Esophagus muscularis mucosa (tissue), 4 donors: ENCODE measurements around the gene ANGPT4. TPM values are rescaled to one million over a fixed set of nuclear protein-coding genes. Genes with fewer than 3 reads are reported as not detected.

Source experiments
- DNase-seq: peaks from one replicate; pipeline ENCODE4 v3.0.0-alpha.2; 2017; ENCODE audit errors: extremely low spot score
- H3K27ac ChIP-seq, 4 donors: fragments of 200-600 bp; sonication (generic); replicated peaks in 1 of 4; 1 replicate in 3 of 4; 2 replicates in 1 of 4; pipeline ENCODE4 v1.5.1; 2016 to 2019; ENCODE audit warnings: mild to moderate bottlenecking in 1 of 4
- H3K27me3 ChIP-seq, 4 donors: fragments of 200-600 bp; sonication (generic); one replicate each; pipeline versions ENCODE4 v1.5.1 to v1.6.0; 2016 to 2019
- H3K36me3 ChIP-seq, 4 donors: fragments of 200-600 bp; sonication (generic); one replicate each; pipeline ENCODE4 v1.5.1; 2016 to 2019
- H3K4me1 ChIP-seq, 4 donors: fragments of 200-600 bp; sonication (generic); one replicate each; pipeline ENCODE4 v1.5.1; 2016 to 2019
- H3K4me3 ChIP-seq, 4 donors: fragments of 200-600 bp; sonication (generic); 1 replicate in 2 of 4; 2 replicates in 2 of 4; pipeline ENCODE4 v1.5.1; 2016 to 2019; ENCODE audit warnings: mild to moderate bottlenecking in 4 of 4, moderate library complexity in 1 of 4
- H3K9me3 ChIP-seq, 4 donors: fragments of 200-600 bp; sonication (generic); 1 replicate in 3 of 4; 2 replicates in 1 of 4; pipeline ENCODE4 v1.5.1; 2016 to 2019
- EP300 ChIP-seq: sonication (generic); formaldehyde crosslinking; IDR thresholded peaks from one replicate; pipeline ENCODE4 v1.6.1; 2017; ENCODE audit warnings: antibody characterized with exemption
- POLR2A ChIP-seq: fragments of 450-650 bp; IDR thresholded peaks from one replicate; pipeline ENCODE4 v1.6.1; 2017; ENCODE audit warnings: antibody characterized with exemption, moderate library complexity, mild to moderate bottlenecking, low read depth
- POLR2AphosphoS5 ChIP-seq, 2 donors: sonication (generic); formaldehyde crosslinking; IDR thresholded peaks; one replicate each; pipeline ENCODE4 v1.6.1; 2017; ENCODE audit warnings: antibody characterized with exemption in 2 of 2
- WGBS: methylation state at CpG from one replicate; pipeline ENCODE4 v1.1.5; 2018; 5-methylcytosine and 5-hydroxymethylcytosine counted together
- intact Hi-C: fragments of 100-400 bp; cut with DNase I; formaldehyde crosslinking; loops from one replicate; pipeline ENCODE4 v1.15.1; 2023
- total RNA-seq, 4 donors: library from RNA; depleted of rRNA; stranded (reverse); fragments of >200 nt; gene quantifications; one replicate each; pipeline versions ENCODE4 v1.1.0 to v1.2.1, GENCODE V29; 2016
- TF ChIP-seq, protein P1 (sequence below), 3 experiments: fragments of 200-600 bp in 2 of 3; fragments of 450-650 bp in 1 of 3; sonication (generic) in 2 of 3; IDR thresholded peaks; one replicate each; pipeline ENCODE4 v1.5.1; 2017 to 2019; ENCODE audit warnings: antibody characterized with exemption in 3 of 3, mild to moderate bottlenecking in 2 of 3, moderate library complexity in 1 of 3

Gene ANGPT4
- total RNA-seq, 4 donors from 2014 or later, result under 0.01 to 0.46 (median 0.13) TPM; not detected in 1

DNA sequence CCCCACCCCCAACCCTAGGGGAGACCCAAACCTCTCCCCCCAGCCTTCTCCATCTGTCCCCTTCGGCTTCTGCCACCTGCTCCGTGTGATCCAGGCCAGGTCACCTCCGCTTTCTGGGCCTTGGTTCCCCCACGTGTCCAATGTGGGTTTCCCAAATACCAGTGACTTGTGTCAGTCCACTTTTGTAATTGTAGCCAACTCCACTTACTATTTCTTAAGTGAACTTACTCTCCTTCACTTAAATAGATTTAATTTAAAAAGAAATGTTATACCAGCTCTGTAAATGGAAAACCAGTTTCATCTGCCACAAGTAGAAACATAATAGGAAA is 92.6 kb downstream of the ANGPT4 start:
- no peaks in the 10 kb centered on the region for H3K36me3 ChIP-seq
- intact Hi-C loops, result no loop called here
- 86% methylated on average over 4 of the region's 4 CpGs for WGBS
- DNase-seq, result no peak
- H3K4me1 ChIP-seq, result peaks cover 0 to 9% (median 5%) of the 10 kb centered on the region in 4 donors
- TF ChIP-seq POLR2AphosphoS5 (IDR thresholded peaks at IDR 0.05) (no peak), POLR2A (no peak), EP300 (no peak)
- no peak overlapping the region for H3K27ac ChIP-seq
- H3K27me3 ChIP-seq, result peaks cover 0 to 11% (median 0%) of the 10 kb centered on the region in 4 donors
- no peak overlapping the region for H3K4me3 ChIP-seq
- H3K9me3 ChIP-seq, result no peaks in the 10 kb centered on the region

DNA sequence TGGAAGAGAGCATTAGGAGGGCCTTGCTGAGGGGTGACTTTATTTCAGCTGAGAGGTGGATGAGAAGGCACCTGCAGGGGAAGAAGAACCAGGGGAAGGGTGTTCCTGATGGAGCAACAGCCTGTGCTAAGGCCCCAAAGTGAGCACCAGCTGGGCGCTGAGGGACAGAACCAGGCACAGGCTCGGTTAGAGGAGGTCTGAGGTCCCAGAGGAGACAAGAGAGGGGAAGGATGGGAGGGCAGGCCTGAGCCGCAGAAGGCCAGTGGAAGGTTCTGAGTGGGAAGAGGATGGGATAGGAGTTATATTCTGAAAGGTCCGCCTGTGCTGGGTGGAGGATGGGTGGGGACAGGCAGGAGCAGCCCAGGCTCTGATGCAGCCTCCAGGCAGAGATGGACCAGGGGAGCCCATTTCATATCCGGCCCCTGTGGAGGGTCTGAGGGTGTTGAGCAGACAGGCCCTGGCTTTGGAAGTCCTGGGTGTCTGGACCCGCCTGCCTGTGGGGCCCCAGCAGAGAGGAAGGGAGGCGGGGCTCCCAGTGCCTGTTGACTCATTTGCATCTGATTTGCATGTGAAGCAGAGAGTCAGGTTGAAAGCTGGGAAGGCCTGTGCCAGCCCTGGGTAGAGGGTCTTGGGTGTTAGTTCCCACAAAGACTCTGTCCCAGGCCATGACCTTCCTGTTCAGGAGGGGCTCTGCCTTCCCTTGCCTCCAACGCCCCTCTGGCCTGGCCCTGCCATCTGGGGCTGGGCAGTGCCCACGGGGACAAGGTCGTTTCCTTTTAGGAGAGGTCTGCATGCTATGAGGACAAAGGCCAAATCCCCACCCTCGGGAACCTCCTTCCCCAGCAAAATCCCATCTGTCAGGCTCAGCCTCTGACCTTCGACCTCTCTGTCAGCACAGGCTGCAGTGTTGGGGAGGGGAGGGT is 93.2 kb downstream of the ANGPT4 start:
- intact Hi-C loops, result no loop called here
- Histone ChIP-seq H3K9me3 (no peaks in the 10 kb centered on the region), H3K27me3 (peaks cover 0 to 11% (median 0%) of the 10 kb centered on the region in 4 donors), H3K4me3 (no peak overlapping the region), H3K27ac (no peak overlapping the region), H3K36me3 (no peaks in the 10 kb centered on the region), H3K4me1 (peaks cover 0 to 9% (median 5%) of the 10 kb centered on the region in 4 donors)
- TF ChIP-seq EP300, result no peak
- TF ChIP-seq, protein P1, sequence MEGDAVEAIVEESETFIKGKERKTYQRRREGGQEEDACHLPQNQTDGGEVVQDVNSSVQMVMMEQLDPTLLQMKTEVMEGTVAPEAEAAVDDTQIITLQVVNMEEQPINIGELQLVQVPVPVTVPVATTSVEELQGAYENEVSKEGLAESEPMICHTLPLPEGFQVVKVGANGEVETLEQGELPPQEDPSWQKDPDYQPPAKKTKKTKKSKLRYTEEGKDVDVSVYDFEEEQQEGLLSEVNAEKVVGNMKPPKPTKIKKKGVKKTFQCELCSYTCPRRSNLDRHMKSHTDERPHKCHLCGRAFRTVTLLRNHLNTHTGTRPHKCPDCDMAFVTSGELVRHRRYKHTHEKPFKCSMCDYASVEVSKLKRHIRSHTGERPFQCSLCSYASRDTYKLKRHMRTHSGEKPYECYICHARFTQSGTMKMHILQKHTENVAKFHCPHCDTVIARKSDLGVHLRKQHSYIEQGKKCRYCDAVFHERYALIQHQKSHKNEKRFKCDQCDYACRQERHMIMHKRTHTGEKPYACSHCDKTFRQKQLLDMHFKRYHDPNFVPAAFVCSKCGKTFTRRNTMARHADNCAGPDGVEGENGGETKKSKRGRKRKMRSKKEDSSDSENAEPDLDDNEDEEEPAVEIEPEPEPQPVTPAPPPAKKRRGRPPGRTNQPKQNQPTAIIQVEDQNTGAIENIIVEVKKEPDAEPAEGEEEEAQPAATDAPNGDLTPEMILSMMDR (IDR thresholded peaks at IDR 0.05), result no peak
- TF ChIP-seq POLR2A, result no peak
- TF ChIP-seq POLR2AphosphoS5 (IDR thresholded peaks at IDR 0.05), result no peak
- WGBS, result 73% methylated on average over 10 of the region's 12 CpGs
- no peak for DNase-seq

DNA sequence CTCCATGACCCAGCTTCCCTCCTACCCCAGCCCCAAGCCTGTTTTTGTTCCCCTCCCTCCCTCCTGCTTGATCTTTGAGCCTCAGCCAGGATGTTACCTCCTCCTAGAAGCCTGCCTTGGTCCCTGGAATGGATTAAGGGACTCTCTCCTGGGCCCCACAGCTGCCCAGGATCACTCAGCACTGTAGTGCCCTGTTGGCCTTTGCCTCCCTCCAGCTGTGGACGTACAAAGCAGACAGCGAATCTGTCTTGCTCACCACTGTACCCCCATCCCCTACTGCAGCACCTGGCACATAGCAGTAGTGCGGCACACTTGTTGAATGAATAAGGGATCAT is 94.4 kb downstream of the ANGPT4 start:
- Histone ChIP-seq H3K36me3 (no peaks in the 10 kb centered on the region), H3K27ac (no peak overlapping the region), H3K9me3 (no peaks in the 10 kb centered on the region), H3K4me3 (no peak overlapping the region), H3K4me1 (peaks cover 0 to 9% (median 5%) of the 10 kb centered on the region in 4 donors), H3K27me3 (peaks cover 0 to 17% (median 0%) of the 10 kb centered on the region in 4 donors)
- TF ChIP-seq, protein P1 (IDR thresholded peaks at IDR 0.05), result no peak
- TF ChIP-seq POLR2AphosphoS5 (IDR thresholded peaks at IDR 0.05) (no peak), EP300 (no peak), POLR2A (no peak)
- no peak for DNase-seq
- intact Hi-C loops, result no loop called here
- WGBS, result 80% methylated on average over 3 of the region's 3 CpGs

DNA sequence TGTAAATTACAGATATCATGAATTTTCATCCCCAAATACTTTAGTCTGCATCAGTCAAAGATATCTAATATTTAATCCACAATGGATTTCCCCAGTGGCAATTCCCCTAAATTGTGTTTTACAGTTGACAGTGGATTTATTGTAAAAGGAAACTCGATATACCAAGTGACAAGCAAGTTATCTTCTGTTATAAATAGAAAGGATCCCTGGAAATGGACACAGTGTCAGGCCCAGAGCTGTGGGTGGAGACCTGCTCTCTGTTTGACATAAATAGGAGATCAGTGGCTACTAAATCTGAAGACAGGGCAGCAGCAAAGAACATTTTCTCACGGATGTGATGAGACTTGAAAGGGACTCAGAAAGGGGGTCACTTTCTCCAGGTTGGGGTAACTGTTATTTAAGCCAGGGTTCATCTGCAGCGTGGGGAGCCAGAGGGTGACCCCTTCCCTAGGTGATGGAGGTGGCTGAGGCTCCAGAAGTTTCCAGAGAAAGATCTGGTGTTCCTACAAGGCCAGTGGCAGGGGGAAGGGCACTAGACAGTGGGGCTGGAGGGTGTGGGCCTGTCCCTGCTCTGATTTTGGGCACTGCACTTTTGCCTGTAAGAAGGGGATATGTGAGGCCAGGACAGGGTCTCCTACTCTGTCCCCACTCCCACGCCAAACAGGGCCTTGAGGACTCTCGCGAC is 94.9 kb downstream of the ANGPT4 start:
- no peak for DNase-seq
- no peaks in the 10 kb centered on the region for H3K9me3 ChIP-seq
- TF ChIP-seq, protein P1 (IDR thresholded peaks at IDR 0.05), result no peak
- TF ChIP-seq EP300 (no peak), POLR2AphosphoS5 (IDR thresholded peaks at IDR 0.05) (no peak), POLR2A (no peak)
- H3K27me3 ChIP-seq, result peaks cover 0 to 22% (median 0%) of the 10 kb centered on the region in 4 donors
- peaks cover 0 to 9% (median 5%) of the 10 kb centered on the region in 4 donors for H3K4me1 ChIP-seq
- WGBS, result 53% methylated on average over 6 of the region's 6 CpGs
- no peak overlapping the region for H3K27ac ChIP-seq
- intact Hi-C loops, result no loop called here
- H3K4me3 ChIP-seq, result no peak overlapping the region
- H3K36me3 ChIP-seq, result no peaks in the 10 kb centered on the region

DNA sequence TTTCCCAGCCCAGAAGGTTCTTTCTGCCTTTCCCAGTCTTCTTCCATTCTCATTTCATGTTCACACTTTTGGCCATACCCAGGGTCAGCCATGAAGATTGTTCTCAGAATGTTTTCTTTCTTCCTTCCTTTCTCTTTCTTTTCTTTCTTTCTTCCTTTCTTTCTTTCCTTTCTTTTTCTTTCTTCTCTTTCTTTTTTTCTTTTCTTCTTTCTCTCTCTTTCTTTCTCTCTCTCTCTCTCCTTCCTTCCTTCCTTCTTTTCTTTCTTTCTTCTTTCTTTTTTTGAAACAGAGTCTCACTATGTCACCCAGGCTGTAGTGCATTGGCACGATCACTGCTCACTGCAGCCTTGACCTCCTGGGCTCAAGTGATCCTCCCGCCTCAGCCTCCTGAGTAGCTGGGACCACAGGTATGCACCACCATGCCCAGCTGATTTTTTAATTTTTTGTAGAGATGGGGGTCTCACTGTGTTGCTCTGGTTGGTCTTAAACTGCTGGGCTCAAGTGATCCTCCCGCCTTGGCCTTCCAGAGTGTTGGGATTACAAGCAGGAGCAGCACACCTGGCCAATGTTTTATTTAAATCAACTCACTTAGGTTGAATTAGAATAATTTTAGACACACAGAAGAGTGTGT is 95.7 kb downstream of the ANGPT4 start:
- 98% methylated on average over 3 of the region's 3 CpGs for WGBS
- H3K4me1 ChIP-seq, result peaks cover 0 to 9% (median 5%) of the 10 kb centered on the region in 4 donors
- peaks cover 0 to 24% (median 0%) of the 10 kb centered on the region in 4 donors for H3K27me3 ChIP-seq
- intact Hi-C loops, result no loop called here
- H3K4me3 ChIP-seq, result no peak overlapping the region
- H3K9me3 ChIP-seq, result no peaks in the 10 kb centered on the region
- H3K27ac ChIP-seq, result no peak overlapping the region
- no peak for DNase-seq
- H3K36me3 ChIP-seq, result no peaks in the 10 kb centered on the region
- TF ChIP-seq POLR2A, result no peak
- no peak for TF ChIP-seq POLR2AphosphoS5 (IDR thresholded peaks at IDR 0.05)
- no peak for TF ChIP-seq EP300
- TF ChIP-seq, protein P1 (IDR thresholded peaks at IDR 0.05), result no peak
